Measurements from ENCODE around the gene PTH1R. TPM values are rescaled to one million over a fixed set of nuclear protein-coding genes. Genes with fewer than 3 reads are reported as not detected.

The PTH1R gene
- total and polyA plus RNA-seq, 10 of the 15 experiments (the other 5 are each of a cell fraction or from before 2014, with no cell fraction given) = not detected

DNA sequence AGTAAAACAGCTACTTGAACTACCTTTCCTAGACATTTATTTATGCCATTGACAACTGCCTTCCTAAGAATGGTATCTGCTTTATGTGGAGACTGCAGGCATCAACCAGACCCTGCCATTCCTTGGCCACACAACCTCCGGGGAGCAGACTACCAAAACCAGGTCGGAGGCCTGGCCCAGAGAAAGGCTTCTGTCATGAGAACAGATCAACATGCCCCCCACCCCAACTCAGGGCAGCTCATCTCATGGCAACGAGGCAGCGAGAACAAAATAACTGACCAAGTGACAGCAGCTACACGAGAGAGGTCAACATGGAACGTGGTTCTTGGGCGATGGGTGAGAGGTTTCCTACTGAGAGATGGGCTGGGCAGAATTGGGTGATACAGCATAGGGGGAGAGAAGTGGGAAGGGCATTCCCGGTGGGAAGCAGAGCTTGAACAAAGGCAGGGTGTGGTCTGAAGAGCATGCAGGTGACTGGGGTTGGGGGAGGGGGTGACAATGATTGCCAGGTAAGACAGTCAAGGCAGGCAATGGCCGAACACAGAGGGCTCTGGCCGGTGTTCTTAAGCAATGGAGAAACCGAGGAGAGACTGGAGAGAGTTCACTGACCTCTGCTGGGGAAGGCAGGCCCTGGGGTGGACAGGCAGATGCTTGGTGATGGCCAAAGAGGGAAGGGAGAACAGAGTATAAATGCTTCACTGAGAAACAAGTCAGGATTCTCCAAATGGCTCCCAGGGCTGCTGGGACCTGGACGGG is 65.1 kb downstream of the PTH1R start:
- no peak overlapping the region for H3K9ac ChIP-seq (ENCODE audit: control insufficient read depth, insufficient read depth, low read length)
- no peaks in the 10 kb centered on the region; the same call in 2 of the 3 replicates for H3K9me3 ChIP-seq (replicated peaks; ENCODE audit: control insufficient read depth, insufficient read depth, low read length)
- 0 out of 2 replicates have a peak, but pooled peaks cover 3% of the 10 kb centered on the region for H4K20me1 ChIP-seq (ENCODE audit: control insufficient read depth, insufficient read depth)
- H3K36me3 ChIP-seq (ENCODE audit: control insufficient read depth in 2 of 2, insufficient read depth in 2 of 2, low read length in 1 of 2) = peaks cover 34 to 49% of the 10 kb centered on the region in 2 experiments
- no peaks in the 10 kb centered on the region for H3K27me3 ChIP-seq (replicated peaks in 1 of 2; ENCODE audit: control insufficient read depth in 2 of 2, insufficient read depth in 2 of 2, low read length in 1 of 2)
- H3K79me2 ChIP-seq (ENCODE audit: control insufficient read depth, insufficient read depth, low read length) = peaks cover 88% of the 10 kb centered on the region
- H3K4me2 ChIP-seq (ENCODE audit: control insufficient read depth, insufficient read depth) = no peak overlapping the region
- no peak overlapping the region for H3K4me3 ChIP-seq
- 93% methylated on average over 12 of the region's 12 CpGs for WGBS (ENCODE audit: insufficient coverage, insufficient replicate concordance, low lambda C conversion rate, missing lambda C conversion rate)
- ChIA-PET POLR2A (interaction anchor here (1.6 to 5.2 kb wide), 3 partner anchors 10 to 15 kb away, joined by 5 to 44 read pairs (median 8); no protein-coding TSS in a partner anchor), SMC1A (ENCODE audit: uncharacterized antibody, unreplicated experiment) (interaction anchor here (1.2 to 6.8 kb wide), 6 partner anchors 12 to 39 kb away, joined by 3 to 53 read pairs (median 4); no protein-coding TSS in a partner anchor), CTCF (interaction anchor here (2.2 kb wide), 1 partner anchor 13 kb away, joined by 7 read pairs; no protein-coding TSS in a partner anchor), RAD21 (ENCODE audit: unreplicated experiment) (interaction anchor here (1.5 to 1.9 kb wide), 2 partner anchors 9 to 15 kb away, joined by 4 to 9 read pairs; no protein-coding TSS in a partner anchor)
- BruUV-seq (replicated peaks) = no TSS peak
- intact Hi-C loops (cut with micrococcal nuclease; ENCODE audit: unreplicated experiment) = no loop called here
- H2AFZ ChIP-seq (ENCODE audit: control insufficient read depth, low read depth, low read length) = no peak overlapping the region
- in situ Hi-C loops (cut with MboI) = no loop called here
- FAIRE-seq (no peak), DNase-seq (ENCODE audit: low read depth, low spot score) (no peak), ATAC-seq (no peak)
- peak overlapping the region; percentile 50; the same call in 1 of the 2 replicates for H3K27ac ChIP-seq (ENCODE audit: control insufficient read depth, insufficient read depth)
- peaks cover 25% of the 10 kb centered on the region for H3K4me1 ChIP-seq (ENCODE audit: control insufficient read depth, insufficient read depth, low read length)
- no peak for TF ChIP-seq SP1 (IDR thresholded peaks at IDR 0.05; ENCODE audit: low read depth, low read length)
- no peak for TF ChIP-seq PML (IDR thresholded peaks at IDR 0.05; ENCODE audit: low read length)
- TF ChIP-seq DPF2 (IDR thresholded peaks at IDR 0.05) = no peak
- no peak for TF ChIP-seq YBX1 (IDR thresholded peaks at IDR 0.05)
- TF ChIP-seq ATF3 (IDR thresholded peaks at IDR 0.05; ENCODE audit: borderline replicate concordance, extremely low read depth, low read depth, low read length) = no peak
- no peak for TF ChIP-seq PRDM15 (CRISPR knock-in tag; IDR thresholded peaks at IDR 0.05)
- TF ChIP-seq MEF2B (IDR thresholded peaks at IDR 0.05; ENCODE audit: partially characterized antibody, poor library complexity, severe bottlenecking) = no peak
- TF ChIP-seq, protein P1, sequence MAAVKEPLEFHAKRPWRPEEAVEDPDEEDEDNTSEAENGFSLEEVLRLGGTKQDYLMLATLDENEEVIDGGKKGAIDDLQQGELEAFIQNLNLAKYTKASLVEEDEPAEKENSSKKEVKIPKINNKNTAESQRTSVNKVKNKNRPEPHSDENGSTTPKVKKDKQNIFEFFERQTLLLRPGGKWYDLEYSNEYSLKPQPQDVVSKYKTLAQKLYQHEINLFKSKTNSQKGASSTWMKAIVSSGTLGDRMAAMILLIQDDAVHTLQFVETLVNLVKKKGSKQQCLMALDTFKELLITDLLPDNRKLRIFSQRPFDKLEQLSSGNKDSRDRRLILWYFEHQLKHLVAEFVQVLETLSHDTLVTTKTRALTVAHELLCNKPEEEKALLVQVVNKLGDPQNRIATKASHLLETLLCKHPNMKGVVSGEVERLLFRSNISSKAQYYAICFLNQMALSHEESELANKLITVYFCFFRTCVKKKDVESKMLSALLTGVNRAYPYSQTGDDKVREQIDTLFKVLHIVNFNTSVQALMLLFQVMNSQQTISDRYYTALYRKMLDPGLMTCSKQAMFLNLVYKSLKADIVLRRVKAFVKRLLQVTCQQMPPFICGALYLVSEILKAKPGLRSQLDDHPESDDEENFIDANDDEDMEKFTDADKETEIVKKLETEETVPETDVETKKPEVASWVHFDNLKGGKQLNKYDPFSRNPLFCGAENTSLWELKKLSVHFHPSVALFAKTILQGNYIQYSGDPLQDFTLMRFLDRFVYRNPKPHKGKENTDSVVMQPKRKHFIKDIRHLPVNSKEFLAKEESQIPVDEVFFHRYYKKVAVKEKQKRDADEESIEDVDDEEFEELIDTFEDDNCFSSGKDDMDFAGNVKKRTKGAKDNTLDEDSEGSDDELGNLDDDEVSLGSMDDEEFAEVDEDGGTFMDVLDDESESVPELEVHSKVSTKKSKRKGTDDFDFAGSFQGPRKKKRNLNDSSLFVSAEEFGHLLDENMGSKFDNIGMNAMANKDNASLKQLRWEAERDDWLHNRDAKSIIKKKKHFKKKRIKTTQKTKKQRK (IDR thresholded peaks at IDR 0.05; ENCODE audit: low read depth, low read length) = no peak
- TF ChIP-seq EGR1 (IDR thresholded peaks at IDR 0.05; ENCODE audit: borderline replicate concordance in 1 of 2, low read depth in 2 of 2, low read length in 2 of 2) = no peak
- no peak for TF ChIP-seq ZBTB40 (IDR thresholded peaks at IDR 0.05; ENCODE audit: borderline replicate concordance)

Measured in GM12878 (cell line).